HepG2 (cell line): ENCODE results near the gene IFT172. TPM values are rescaled to one million over a fixed set of nuclear protein-coding genes. Genes with fewer than 3 reads are reported as not detected.

Experiments used
- ATAC-seq: fragments of 200-7000 bp; cut with Tn5 transposase; 3 replicates; pipeline ENCODE4 v1.9.1; 2020; ENCODE audit warnings: mild to moderate bottlenecking, moderate library complexity
- BruUV-seq: library from RNA; stranded (reverse); fragments of 400-500 nt; replicated peaks from 2 replicates; lab custom pipeline; 2021; lab: Mats Ljungman, UMichigan
- CTCF ChIA-PET: fragments of 300-600 bp; formaldehyde crosslinking; extraction: SDS; loops from one replicate; lab custom pipeline; 2021; ENCODE audit warnings: low total read pairs, inconsistent platforms, low intra/inter-chr PET ratio; lab: Yijun Ruan, JAX
- POLR2A ChIA-PET: fragments of 350-600 bp; sonication (Branson Sonifier 250); formaldehyde crosslinking; loops from one replicate; lab custom pipeline; 2020; ENCODE audit warnings: antibody characterized with exemption, inconsistent platforms; lab: Yijun Ruan, JAX
- DNase-seq: peaks from one replicate; pipeline ENCODE4 v3.0.0-alpha.2; 2015; ENCODE audit warnings: low spot score
- FAIRE-seq: peaks from 3 replicates; lab custom pipeline; 2011; peaks lifted over from hg19 to GRCh38; lab: Jason Lieb, UNC
- H2AFZ ChIP-seq: one replicate; pipeline ENCODE4 v1.6.1; 2011; ENCODE audit warnings: low read length, inconsistent platforms
- H3K27ac ChIP-seq: fragments of 300-600 bp; 3 replicates; pipeline ENCODE4 v1.8.0; 2011; ENCODE audit warnings: mixed run types, mild to moderate bottlenecking, mixed read lengths, low read length, inconsistent platforms; ENCODE audit not compliant: insufficient read depth; ENCODE audit errors: extremely low read length
- H3K27me3 ChIP-seq, 2 experiments: fragments of 200-600 bp in 1 of 2; 2 replicates in 1 of 2; 3 replicates in 1 of 2; pipeline versions ENCODE4 v1.6.0 to v1.8.0; 2011; ENCODE audit warnings: low read length in 2 of 2, mild to moderate bottlenecking in 2 of 2, moderate library complexity in 2 of 2, inconsistent platforms in 1 of 2; ENCODE audit not compliant: insufficient read depth in 2 of 2, control insufficient read depth in 1 of 2
- H3K36me3 ChIP-seq, 2 experiments: fragments of 200-600 bp in 1 of 2; replicated peaks in 1 of 2; 2 replicates in 1 of 2; 3 replicates in 1 of 2; pipeline versions ENCODE4 v1.5.1 to v1.8.0; 2011; ENCODE audit warnings: low read length in 2 of 2, inconsistent platforms in 1 of 2; ENCODE audit not compliant: insufficient read depth in 2 of 2, control insufficient read depth in 1 of 2
- H3K4me1 ChIP-seq: 2 replicates; pipeline ENCODE4 v1.5.1; 2012; ENCODE audit warnings: low read length, inconsistent platforms; ENCODE audit not compliant: insufficient read depth
- H3K4me2 ChIP-seq: 2 replicates; pipeline ENCODE4 v1.6.0; 2011; ENCODE audit warnings: low read depth, low read length, inconsistent platforms
- H3K4me3 ChIP-seq, 3 experiments: fragments of 200-600 bp in 1 of 3; sonication (generic), shearing (Covaris generic) in 1 of 3; replicated peaks in 1 of 3; 2 replicates each; pipeline ENCODE4 v1.5.1; 2011 to 2016; ENCODE audit warnings: low read length in 3 of 3, inconsistent platforms in 2 of 3, low read depth in 2 of 3, mild to moderate bottlenecking in 2 of 3, control low read depth in 1 of 3, mixed read lengths in 1 of 3; ENCODE audit not compliant: insufficient read depth in 1 of 3
- H3K79me2 ChIP-seq: one replicate; pipeline ENCODE4 v1.6.1; 2011; ENCODE audit warnings: low read length, inconsistent platforms; ENCODE audit not compliant: insufficient read depth
- H3K9ac ChIP-seq: 2 replicates; pipeline ENCODE4 v1.6.0; 2011; ENCODE audit warnings: mild to moderate bottlenecking, low read depth, low read length, inconsistent platforms; ENCODE audit not compliant: insufficient read depth
- H3K9me3 ChIP-seq: 2 replicates; pipeline ENCODE4 v1.5.1; 2012; ENCODE audit warnings: mild to moderate bottlenecking, low read length
- H4K20me1 ChIP-seq: 2 replicates; pipeline ENCODE4 v1.6.0; 2011; ENCODE audit warnings: inconsistent platforms, mild to moderate bottlenecking, low read length, moderate library complexity; ENCODE audit not compliant: insufficient read depth
- ATM ChIP-seq: fragments of 450-650 bp; IDR thresholded peaks from 2 replicates; pipeline ENCODE4 v1.7.1; 2017; ENCODE audit warnings: mild to moderate bottlenecking, borderline replicate concordance
- GLMP ChIP-seq: sonication (generic); formaldehyde crosslinking; IDR thresholded peaks from 2 replicates; pipeline ENCODE4 v1.9.0; 2021; ENCODE audit warnings: missing genetic modification reagents, mild to moderate bottlenecking, borderline replicate concordance
- HNF4G ChIP-seq, 2 experiments: sonication (generic) in 1 of 2; formaldehyde crosslinking in 1 of 2; IDR thresholded peaks; 2 replicates each; pipeline versions ENCODE4 v1.4.0 to v1.6.1; 2011 to 2020; ENCODE audit warnings: borderline replicate concordance in 2 of 2, low read depth in 2 of 2, mild to moderate bottlenecking in 2 of 2, low read length in 1 of 2, missing genetic modification reagents in 1 of 2, moderate library complexity in 1 of 2
- JUNB ChIP-seq: sonication (generic); formaldehyde crosslinking; IDR thresholded peaks from 2 replicates; pipeline ENCODE4 v1.8.0; 2022; ENCODE audit warnings: missing genetic modification reagents, mild to moderate bottlenecking, borderline replicate concordance
- KLF13 ChIP-seq: sonication (generic); formaldehyde crosslinking; IDR thresholded peaks from 2 replicates; pipeline ENCODE4 v1.4.0; 2020; ENCODE audit warnings: mild to moderate bottlenecking, missing genetic modification reagents
- MAFF ChIP-seq: IDR thresholded peaks from 2 replicates; pipeline ENCODE4 v1.6.1; 2011; ENCODE audit warnings: low read depth, low read length, improper control_type of control experiment
- MTF2 ChIP-seq: sonication (generic); formaldehyde crosslinking; IDR thresholded peaks from 2 replicates; pipeline ENCODE4 v1.5.0; 2020; ENCODE audit warnings: missing genetic modification reagents, borderline replicate concordance
- MXI1 ChIP-seq: IDR thresholded peaks from 3 replicates; pipeline ENCODE4 v1.6.1; 2012; ENCODE audit warnings: low read depth, low read length, inconsistent platforms, borderline replicate concordance
- NFYC ChIP-seq: IDR thresholded peaks from 2 replicates; pipeline ENCODE4 v1.6.1; 2016; ENCODE audit warnings: missing genetic modification reagents, missing compliant biosample characterization
- NKX3-1 ChIP-seq: sonication (generic); formaldehyde crosslinking; IDR thresholded peaks from 2 replicates; pipeline ENCODE4 v1.5.0; 2020; ENCODE audit warnings: missing genetic modification reagents
- NONO ChIP-seq, 2 experiments: fragments of 450-650 bp in 1 of 2; sonication (generic) in 1 of 2; formaldehyde crosslinking in 1 of 2; IDR thresholded peaks in 1 of 2; conservative IDR thresholded peaks in 1 of 2; 2 replicates each; pipeline versions ENCODE4 v1.6.1 to v1.8.0; 2017 to 2022; ENCODE audit warnings: mild to moderate bottlenecking in 1 of 2, missing genetic modification reagents in 1 of 2, moderate library complexity in 1 of 2
- TARDBP ChIP-seq: sonication (generic); formaldehyde crosslinking; IDR thresholded peaks from 2 replicates; pipeline ENCODE4 v1.8.0; 2022; ENCODE audit warnings: mild to moderate bottlenecking, missing genetic modification reagents
- XBP1 ChIP-seq: sonication (generic); formaldehyde crosslinking; IDR thresholded peaks from 2 replicates; pipeline ENCODE4 v1.5.0; 2020; ENCODE audit warnings: missing genetic modification reagents
- ZFP62 ChIP-seq: sonication (generic); formaldehyde crosslinking; IDR thresholded peaks from 2 replicates; pipeline ENCODE4 v1.4.0; 2020; ENCODE audit warnings: missing genetic modification reagents
- ZNF546 ChIP-seq: sonication (generic); formaldehyde crosslinking; conservative IDR thresholded peaks from 2 replicates; pipeline ENCODE4 v1.8.1; 2023; ENCODE audit warnings: mild to moderate bottlenecking, missing genetic modification reagents
- WGBS: methylation state at CpG from one replicate; pipeline ENCODE4 v1.1.6; 2017; ENCODE audit warnings: low lambda C conversion rate; 5-methylcytosine and 5-hydroxymethylcytosine counted together
- in situ Hi-C: cut with HindIII; loops from 2 replicates; pipeline ENCODE4 v1.10.0; 2017; ENCODE audit warnings: low pct_unique_long_range_greater_than_20kb; ENCODE audit not compliant: extremely low pct_ligation_motif_present
- intact Hi-C: fragments of 100-400 bp; cut with micrococcal nuclease; formaldehyde crosslinking; loops from one replicate; pipeline ENCODE4 v1.10.0; 2022; ENCODE audit not compliant: unreplicated experiment
- polyA plus RNA-seq, 8 experiments: library from polyadenylated mRNA; depleted of rRNA in 3 of 8; stranded (reverse) in 7 of 8; unstranded in 1 of 8; fragments of >200 nt; fragmentation: Illumina TruSeq in 4 of 8; extraction: Trizol in 4 of 8; gene quantifications; 2 replicates each; pipeline versions ENCODE4 v1.2.1 to v1.2.3, GENCODE V29; 2011 to 2016; ENCODE audit warnings: low read depth in 4 of 8, missing spikeins in 1 of 8, mixed read lengths in 1 of 8; ENCODE audit not compliant: insufficient read depth in 1 of 8
- total RNA-seq, 5 experiments: library from RNA; depleted of rRNA; stranded (reverse); fragments of >200 nt; fragmentation: Illumina TruSeq; extraction: Trizol; gene quantifications; 2 replicates each; pipeline ENCODE4 v1.2.3, GENCODE V29; 2016; ENCODE audit warnings: low read depth in 1 of 5
- TF ChIP-seq, protein P1 (sequence below): fragments of 450-650 bp; IDR thresholded peaks from 2 replicates; pipeline ENCODE4 v1.6.1; 2017; ENCODE audit warnings: mild to moderate bottlenecking
- TF ChIP-seq, protein P2 (sequence below): sonication (generic); formaldehyde crosslinking; IDR thresholded peaks from 2 replicates; pipeline ENCODE4 v1.5.1; 2020; ENCODE audit warnings: missing genetic modification reagents, mild to moderate bottlenecking, borderline replicate concordance

IFT172 gene
- total and polyA plus RNA-seq, 2 of the 13 experiments (the other 11 are each of a cell fraction or from before 2014, with no cell fraction given), result 21.6 to 35.7 TPM

DNA sequence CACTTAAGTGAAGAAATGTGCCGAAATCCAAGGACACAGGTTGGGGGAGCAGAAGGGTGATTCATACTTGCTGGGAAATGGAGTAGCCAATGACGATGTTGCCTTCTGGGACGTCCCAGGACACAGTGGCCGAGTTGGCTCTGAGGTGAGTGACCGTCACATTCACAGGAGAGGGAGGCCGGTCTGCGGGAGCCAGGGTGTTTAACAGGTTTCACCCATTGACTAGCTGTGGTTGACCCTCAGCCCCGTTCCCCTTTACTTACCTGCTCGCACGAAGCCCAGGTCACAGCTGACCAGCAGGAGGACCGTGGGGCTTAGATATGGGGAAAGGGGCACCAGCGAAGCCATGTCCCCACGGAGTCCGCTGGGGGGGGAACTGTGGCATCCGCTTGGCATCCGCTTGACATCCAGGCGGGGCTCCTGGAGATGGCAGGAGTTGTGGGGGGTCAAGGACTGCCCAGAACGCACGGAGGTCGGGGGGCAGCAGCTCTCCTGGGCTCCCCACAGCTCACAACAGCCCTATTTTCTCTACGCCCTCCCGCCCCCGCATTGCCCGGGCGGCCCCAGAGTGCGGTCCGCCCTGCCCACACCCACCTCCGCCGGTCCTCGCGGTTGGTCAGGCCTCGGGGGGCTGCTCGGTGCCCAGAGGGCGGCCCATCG lies 4.9 kb upstream of the IFT172 start:
- in situ Hi-C loops, result no loop called here
- BruUV-seq, result no TSS peak
- ChIA-PET POLR2A (interaction anchor here (0.8 to 2.0 kb wide), 8 partner anchors 66 to 169 kb away, joined by 3 to 9 read pairs (median 4); partner anchors contain the start of genes CCDC121, GPN1, GTF3C2 and NRBP1), CTCF (no interaction called here)
- H3K4me3 ChIP-seq, result peak overlapping the region; percentile 81 to 85 (median 83)
- no peak overlapping the region for H3K27ac ChIP-seq
- H3K9ac ChIP-seq, result peak overlapping the region; percentile 74
- H3K4me1 ChIP-seq, result peaks cover 67% of the 10 kb centered on the region
- no peaks in the 10 kb centered on the region for H3K36me3 ChIP-seq
- H3K4me2 ChIP-seq, result peak overlapping the region; percentile 95
- no peak overlapping the region for H2AFZ ChIP-seq
- 12% methylated on average over 4 of the region's 35 CpGs for WGBS
- peak; percentile 9 for ATAC-seq
- no peaks in the 10 kb centered on the region; a peak in 1 of 5 replicates for H3K27me3 ChIP-seq
- no peaks in the 10 kb centered on the region for H3K9me3 ChIP-seq
- H4K20me1 ChIP-seq, result no peaks in the 10 kb centered on the region
- intact Hi-C loops, result no loop called here
- FAIRE-seq, result no peak
- DNase-seq, result peak; percentile 50
- H3K79me2 ChIP-seq, result no peaks in the 10 kb centered on the region
- TF ChIP-seq NONO (IDR thresholded peaks at IDR 0.05) (no peak), NONO (CRISPR knock-in tag; conservative IDR thresholded peaks at IDR 0.05) (no peak), MTF2 (CRISPR knock-in tag) (no peak), ZFP62 (no peak), MXI1 (no peak), MAFF (no peak), ATM (no peak), TARDBP (no peak), ZNF546 (CRISPR knock-in tag) (no peak), HNF4G (IDR thresholded peaks at IDR 0.05; ENCODE audit: borderline replicate concordance, low read depth, low read length) (no peak), HNF4G (CRISPR knock-in tag; IDR thresholded peaks at IDR 0.05; ENCODE audit: borderline replicate concordance, low read depth) (no peak), NKX3-1 (CRISPR knock-in tag) (no peak), KLF13 (CRISPR knock-in tag) (no peak), XBP1 (CRISPR knock-in tag) (no peak), GLMP (CRISPR knock-in tag) (no peak), JUNB (CRISPR knock-in tag) (no peak), NFYC (CRISPR knock-in tag) (no peak)
- TF ChIP-seq, protein P1, sequence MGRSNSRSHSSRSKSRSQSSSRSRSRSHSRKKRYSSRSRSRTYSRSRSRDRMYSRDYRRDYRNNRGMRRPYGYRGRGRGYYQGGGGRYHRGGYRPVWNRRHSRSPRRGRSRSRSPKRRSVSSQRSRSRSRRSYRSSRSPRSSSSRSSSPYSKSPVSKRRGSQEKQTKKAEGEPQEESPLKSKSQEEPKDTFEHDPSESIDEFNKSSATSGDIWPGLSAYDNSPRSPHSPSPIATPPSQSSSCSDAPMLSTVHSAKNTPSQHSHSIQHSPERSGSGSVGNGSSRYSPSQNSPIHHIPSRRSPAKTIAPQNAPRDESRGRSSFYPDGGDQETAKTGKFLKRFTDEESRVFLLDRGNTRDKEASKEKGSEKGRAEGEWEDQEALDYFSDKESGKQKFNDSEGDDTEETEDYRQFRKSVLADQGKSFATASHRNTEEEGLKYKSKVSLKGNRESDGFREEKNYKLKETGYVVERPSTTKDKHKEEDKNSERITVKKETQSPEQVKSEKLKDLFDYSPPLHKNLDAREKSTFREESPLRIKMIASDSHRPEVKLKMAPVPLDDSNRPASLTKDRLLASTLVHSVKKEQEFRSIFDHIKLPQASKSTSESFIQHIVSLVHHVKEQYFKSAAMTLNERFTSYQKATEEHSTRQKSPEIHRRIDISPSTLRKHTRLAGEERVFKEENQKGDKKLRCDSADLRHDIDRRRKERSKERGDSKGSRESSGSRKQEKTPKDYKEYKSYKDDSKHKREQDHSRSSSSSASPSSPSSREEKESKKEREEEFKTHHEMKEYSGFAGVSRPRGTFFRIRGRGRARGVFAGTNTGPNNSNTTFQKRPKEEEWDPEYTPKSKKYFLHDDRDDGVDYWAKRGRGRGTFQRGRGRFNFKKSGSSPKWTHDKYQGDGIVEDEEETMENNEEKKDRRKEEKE, result no peak
- TF ChIP-seq, protein P2, sequence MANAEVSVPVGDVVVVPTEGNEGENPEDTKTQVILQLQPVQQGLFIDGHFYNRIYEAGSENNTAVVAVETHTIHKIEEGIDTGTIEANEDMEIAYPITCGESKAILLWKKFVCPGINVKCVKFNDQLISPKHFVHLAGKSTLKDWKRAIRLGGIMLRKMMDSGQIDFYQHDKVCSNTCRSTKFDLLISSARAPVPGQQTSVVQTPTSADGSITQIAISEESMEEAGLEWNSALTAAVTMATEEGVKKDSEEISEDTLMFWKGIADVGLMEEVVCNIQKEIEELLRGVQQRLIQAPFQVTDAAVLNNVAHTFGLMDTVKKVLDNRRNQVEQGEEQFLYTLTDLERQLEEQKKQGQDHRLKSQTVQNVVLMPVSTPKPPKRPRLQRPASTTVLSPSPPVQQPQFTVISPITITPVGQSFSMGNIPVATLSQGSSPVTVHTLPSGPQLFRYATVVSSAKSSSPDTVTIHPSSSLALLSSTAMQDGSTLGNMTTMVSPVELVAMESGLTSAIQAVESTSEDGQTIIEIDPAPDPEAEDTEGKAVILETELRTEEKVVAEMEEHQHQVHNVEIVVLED (CRISPR knock-in tag), result no peak; the same call in 1 of the 2 replicates
